HepG2 (cell line): ENCODE data around the gene SMIM1. TPM values are rescaled to one million over a fixed set of nuclear protein-coding genes. Genes with fewer than 3 reads are reported as not detected.

Experiments used
- ATAC-seq: fragments of 200-7000 bp; cut with Tn5 transposase; 3 replicates; pipeline ENCODE4 v1.9.1; 2020; ENCODE audit warnings: mild to moderate bottlenecking, moderate library complexity
- BruUV-seq: library from RNA; stranded (reverse); fragments of 400-500 nt; replicated peaks from 2 replicates; lab custom pipeline; 2021; lab: Mats Ljungman, UMichigan
- CTCF ChIA-PET: fragments of 300-600 bp; formaldehyde crosslinking; extraction: SDS; loops from one replicate; lab custom pipeline; 2021; ENCODE audit warnings: low total read pairs, inconsistent platforms, low intra/inter-chr PET ratio; lab: Yijun Ruan, JAX
- POLR2A ChIA-PET: fragments of 350-600 bp; sonication (Branson Sonifier 250); formaldehyde crosslinking; loops from one replicate; lab custom pipeline; 2020; ENCODE audit warnings: antibody characterized with exemption, inconsistent platforms; lab: Yijun Ruan, JAX
- DNase-seq: peaks from one replicate; pipeline ENCODE4 v3.0.0-alpha.2; 2015; ENCODE audit warnings: low spot score
- FAIRE-seq: peaks from 3 replicates; lab custom pipeline; 2011; peaks lifted over from hg19 to GRCh38; lab: Jason Lieb, UNC
- H2AFZ ChIP-seq: one replicate; pipeline ENCODE4 v1.6.1; 2011; ENCODE audit warnings: low read length, inconsistent platforms
- H3K27ac ChIP-seq: fragments of 300-600 bp; 3 replicates; pipeline ENCODE4 v1.8.0; 2011; ENCODE audit warnings: mixed run types, mild to moderate bottlenecking, mixed read lengths, low read length, inconsistent platforms; ENCODE audit not compliant: insufficient read depth; ENCODE audit errors: extremely low read length
- H3K27me3 ChIP-seq, 2 experiments: fragments of 200-600 bp in 1 of 2; 2 replicates in 1 of 2; 3 replicates in 1 of 2; pipeline versions ENCODE4 v1.6.0 to v1.8.0; 2011; ENCODE audit warnings: low read length in 2 of 2, mild to moderate bottlenecking in 2 of 2, moderate library complexity in 2 of 2, inconsistent platforms in 1 of 2; ENCODE audit not compliant: insufficient read depth in 2 of 2, control insufficient read depth in 1 of 2
- H3K36me3 ChIP-seq, 2 experiments: fragments of 200-600 bp in 1 of 2; replicated peaks in 1 of 2; 2 replicates in 1 of 2; 3 replicates in 1 of 2; pipeline versions ENCODE4 v1.5.1 to v1.8.0; 2011; ENCODE audit warnings: low read length in 2 of 2, inconsistent platforms in 1 of 2; ENCODE audit not compliant: insufficient read depth in 2 of 2, control insufficient read depth in 1 of 2
- H3K4me1 ChIP-seq: 2 replicates; pipeline ENCODE4 v1.5.1; 2012; ENCODE audit warnings: low read length, inconsistent platforms; ENCODE audit not compliant: insufficient read depth
- H3K4me2 ChIP-seq: 2 replicates; pipeline ENCODE4 v1.6.0; 2011; ENCODE audit warnings: low read depth, low read length, inconsistent platforms
- H3K4me3 ChIP-seq, 3 experiments: fragments of 200-600 bp in 1 of 3; sonication (generic), shearing (Covaris generic) in 1 of 3; replicated peaks in 1 of 3; 2 replicates each; pipeline ENCODE4 v1.5.1; 2011 to 2016; ENCODE audit warnings: low read length in 3 of 3, inconsistent platforms in 2 of 3, low read depth in 2 of 3, mild to moderate bottlenecking in 2 of 3, control low read depth in 1 of 3, mixed read lengths in 1 of 3; ENCODE audit not compliant: insufficient read depth in 1 of 3
- H3K79me2 ChIP-seq: one replicate; pipeline ENCODE4 v1.6.1; 2011; ENCODE audit warnings: low read length, inconsistent platforms; ENCODE audit not compliant: insufficient read depth
- H3K9ac ChIP-seq: 2 replicates; pipeline ENCODE4 v1.6.0; 2011; ENCODE audit warnings: mild to moderate bottlenecking, low read depth, low read length, inconsistent platforms; ENCODE audit not compliant: insufficient read depth
- H3K9me3 ChIP-seq: 2 replicates; pipeline ENCODE4 v1.5.1; 2012; ENCODE audit warnings: mild to moderate bottlenecking, low read length
- H4K20me1 ChIP-seq: 2 replicates; pipeline ENCODE4 v1.6.0; 2011; ENCODE audit warnings: inconsistent platforms, mild to moderate bottlenecking, low read length, moderate library complexity; ENCODE audit not compliant: insufficient read depth
- KDM6A ChIP-seq: IDR thresholded peaks from 2 replicates; pipeline ENCODE4 v1.6.1; 2016; ENCODE audit warnings: low read depth
- MTF1 ChIP-seq: sonication (generic); formaldehyde crosslinking; IDR thresholded peaks from 2 replicates; pipeline ENCODE4 v1.5.0; 2020; ENCODE audit warnings: missing genetic modification reagents
- SMAD9 ChIP-seq: sonication (generic); formaldehyde crosslinking; IDR thresholded peaks from 2 replicates; pipeline ENCODE4 v1.5.1; 2020; ENCODE audit warnings: mild to moderate bottlenecking, missing genetic modification reagents
- SRSF1 ChIP-seq: fragments of 200-400 bp; formaldehyde crosslinking; optimal IDR thresholded peaks from 2 replicates; pipeline ENCODE3; 2017; ENCODE audit warnings: mild to moderate bottlenecking, low read depth, low read length, moderate library complexity
- TCF12 ChIP-seq, 2 experiments: fragments of 450-650 bp in 1 of 2; sonication (generic) in 1 of 2; formaldehyde crosslinking in 1 of 2; IDR thresholded peaks; 2 replicates each; pipeline versions ENCODE4 v1.6.1 to v1.8.0; 2017 to 2022; ENCODE audit warnings: antibody characterized with exemption in 1 of 2, mild to moderate bottlenecking in 1 of 2, missing genetic modification reagents in 1 of 2, moderate library complexity in 1 of 2
- THYN1 ChIP-seq: sonication (generic); formaldehyde crosslinking; IDR thresholded peaks from 2 replicates; pipeline ENCODE4 v1.8.1; 2023; ENCODE audit warnings: low read depth, mild to moderate bottlenecking, moderate library complexity, missing genetic modification reagents, borderline replicate concordance
- WIZ ChIP-seq: sonication (generic); formaldehyde crosslinking; IDR thresholded peaks from 2 replicates; pipeline ENCODE4 v1.5.1; 2020; ENCODE audit warnings: mild to moderate bottlenecking, missing genetic modification reagents
- ZNF3 ChIP-seq: IDR thresholded peaks from 2 replicates; pipeline ENCODE4 v1.7.0; 2017; ENCODE audit warnings: inconsistent platforms
- ZNF34 ChIP-seq: sonication (generic); formaldehyde crosslinking; IDR thresholded peaks from 2 replicates; pipeline ENCODE4 v1.4.0; 2020; ENCODE audit warnings: mild to moderate bottlenecking, missing genetic modification reagents, borderline replicate concordance
- ZNF703 ChIP-seq: sonication (generic); formaldehyde crosslinking; IDR thresholded peaks from 2 replicates; pipeline ENCODE4 v1.5.1; 2020; ENCODE audit warnings: missing genetic modification reagents, mild to moderate bottlenecking, moderate library complexity, borderline replicate concordance
- ZSCAN29 ChIP-seq: sonication (generic); formaldehyde crosslinking; conservative IDR thresholded peaks from 2 replicates; pipeline ENCODE4 v1.4.0; 2020; ENCODE audit warnings: mild to moderate bottlenecking, missing genetic modification reagents
- WGBS: methylation state at CpG from one replicate; pipeline ENCODE4 v1.1.6; 2017; ENCODE audit warnings: low lambda C conversion rate; 5-methylcytosine and 5-hydroxymethylcytosine counted together
- in situ Hi-C: cut with HindIII; loops from 2 replicates; pipeline ENCODE4 v1.10.0; 2017; ENCODE audit warnings: low pct_unique_long_range_greater_than_20kb; ENCODE audit not compliant: extremely low pct_ligation_motif_present
- intact Hi-C: fragments of 100-400 bp; cut with micrococcal nuclease; formaldehyde crosslinking; loops from one replicate; pipeline ENCODE4 v1.10.0; 2022; ENCODE audit not compliant: unreplicated experiment
- polyA plus RNA-seq, 8 experiments: library from polyadenylated mRNA; depleted of rRNA in 3 of 8; stranded (reverse) in 7 of 8; unstranded in 1 of 8; fragments of >200 nt; fragmentation: Illumina TruSeq in 4 of 8; extraction: Trizol in 4 of 8; gene quantifications; 2 replicates each; pipeline versions ENCODE4 v1.2.1 to v1.2.3, GENCODE V29; 2011 to 2016; ENCODE audit warnings: low read depth in 4 of 8, missing spikeins in 1 of 8, mixed read lengths in 1 of 8; ENCODE audit not compliant: insufficient read depth in 1 of 8
- total RNA-seq, 5 experiments: library from RNA; depleted of rRNA; stranded (reverse); fragments of >200 nt; fragmentation: Illumina TruSeq; extraction: Trizol; gene quantifications; 2 replicates each; pipeline ENCODE4 v1.2.3, GENCODE V29; 2016; ENCODE audit warnings: low read depth in 1 of 5
- TF ChIP-seq, protein P1 (sequence below): sonication (generic); formaldehyde crosslinking; IDR thresholded peaks from 2 replicates; pipeline ENCODE4 v1.5.1; 2020; ENCODE audit warnings: missing genetic modification reagents, mild to moderate bottlenecking, borderline replicate concordance
- TF ChIP-seq, protein P2 (sequence below): sonication (generic); formaldehyde crosslinking; IDR thresholded peaks from 2 replicates; pipeline ENCODE4 v1.5.1; 2020; ENCODE audit warnings: mild to moderate bottlenecking, missing genetic modification reagents, moderate library complexity
- TF ChIP-seq, protein P3 (sequence below): sonication (generic); formaldehyde crosslinking; IDR thresholded peaks from 2 replicates; pipeline ENCODE4 v1.8.0; 2022; ENCODE audit warnings: missing genetic modification reagents, mild to moderate bottlenecking, borderline replicate concordance

The SMIM1 gene
- total and polyA plus RNA-seq, 2 of the 13 experiments (the other 11 are each of a cell fraction or from before 2014, with no cell fraction given) = 12.4 to 56.3 TPM

DNA sequence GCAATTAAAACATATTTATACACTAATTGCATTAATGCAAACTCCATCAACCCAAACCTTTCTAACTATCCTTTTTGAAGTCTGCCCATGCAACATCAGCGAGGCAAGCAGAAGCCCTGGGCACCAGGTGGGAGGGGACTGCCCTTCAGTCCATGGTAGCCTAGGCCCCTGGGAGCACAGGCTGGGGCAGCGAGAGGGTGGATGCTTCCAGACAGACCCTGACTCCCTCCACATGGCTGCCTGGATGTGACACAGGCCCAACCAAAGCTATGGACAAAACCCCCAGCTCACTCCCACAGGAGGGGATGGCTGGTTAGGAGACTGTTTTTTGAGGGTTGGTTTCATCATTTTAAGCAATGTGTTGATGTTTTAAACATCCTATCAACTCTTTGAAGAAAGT lies 41.5 kb downstream of the SMIM1 start:
- DNase-seq = no peak
- Histone ChIP-seq H3K27me3 (no peaks in the 10 kb centered on the region), H3K79me2 (no peaks in the 10 kb centered on the region), H3K4me3 (no peak overlapping the region), H2AFZ (no peak overlapping the region), H3K27ac (no peak overlapping the region), H3K9ac (no peak overlapping the region), H3K4me1 (peaks cover 22% of the 10 kb centered on the region), H3K4me2 (no peak overlapping the region), H3K9me3 (no peaks in the 10 kb centered on the region), H3K36me3 (peaks cover 1 to 4% of the 10 kb centered on the region in 2 experiments; a peak in 2 of 5 replicates), H4K20me1 (no peaks in the 10 kb centered on the region)
- in situ Hi-C loops = no loop called here
- POLR2A ChIA-PET = no interaction called here
- no peak for ATAC-seq
- no peak for FAIRE-seq
- WGBS = 95% methylated on average over 2 of the region's 2 CpGs
- CTCF ChIA-PET = no interaction called here
- intact Hi-C loops = no loop called here
- TF ChIP-seq ZNF3 (CRISPR knock-in tag) (no peak), SRSF1 (no peak), KDM6A (CRISPR knock-in tag) (no peak), MTF1 (CRISPR knock-in tag) (no peak)
- TF ChIP-seq, protein P1, sequence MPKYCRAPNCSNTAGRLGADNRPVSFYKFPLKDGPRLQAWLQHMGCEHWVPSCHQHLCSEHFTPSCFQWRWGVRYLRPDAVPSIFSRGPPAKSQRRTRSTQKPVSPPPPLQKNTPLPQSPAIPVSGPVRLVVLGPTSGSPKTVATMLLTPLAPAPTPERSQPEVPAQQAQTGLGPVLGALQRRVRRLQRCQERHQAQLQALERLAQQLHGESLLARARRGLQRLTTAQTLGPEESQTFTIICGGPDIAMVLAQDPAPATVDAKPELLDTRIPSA (CRISPR knock-in tag) = no peak
- TSS peak; percentile 53 for BruUV-seq

DNA sequence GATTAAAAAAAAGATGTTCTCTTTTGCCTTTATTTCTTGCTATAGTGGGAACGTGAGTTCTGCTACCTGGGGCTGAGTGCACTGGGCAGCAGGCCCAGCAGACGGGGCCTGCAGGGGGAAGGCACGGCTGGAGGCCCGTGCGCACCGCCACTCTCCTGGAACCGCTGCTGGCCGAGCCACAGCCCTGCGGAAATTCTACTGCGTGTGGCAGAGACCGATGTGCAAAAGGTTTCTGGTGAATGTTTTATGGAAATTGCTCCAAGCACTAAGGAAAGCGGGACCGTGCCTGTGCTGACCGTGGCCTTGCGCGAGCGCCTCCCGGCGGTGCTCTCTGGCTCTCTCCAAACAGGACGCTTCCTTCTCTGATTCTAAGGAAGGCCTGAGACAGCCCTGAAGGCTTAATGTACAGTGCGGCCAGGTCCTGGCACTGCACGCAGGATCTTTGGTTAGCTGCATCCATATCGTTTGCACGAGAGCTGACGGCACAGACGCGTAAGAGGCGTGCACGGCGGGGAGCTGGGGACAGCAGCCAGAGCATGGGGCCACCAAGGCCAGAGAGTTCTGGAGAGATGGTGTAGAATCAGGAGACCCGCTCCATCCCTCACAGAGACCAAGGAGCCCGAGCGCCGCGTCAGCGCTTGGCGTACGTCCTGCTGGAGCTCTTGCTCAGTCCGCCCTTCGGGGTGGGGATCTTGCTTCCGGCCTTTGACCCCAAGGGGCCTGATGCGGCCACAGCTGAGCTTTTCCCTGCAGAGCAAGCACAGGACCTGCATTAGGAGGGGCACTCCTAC lies 42.4 kb downstream of the SMIM1 start:
- no peak overlapping the region for H3K4me2 ChIP-seq
- intact Hi-C loops = no loop called here
- no peaks in the 10 kb centered on the region for H4K20me1 ChIP-seq
- no peaks in the 10 kb centered on the region for H3K27me3 ChIP-seq
- DNase-seq = no peak
- CTCF ChIA-PET = no interaction called here
- no peak overlapping the region for H3K9ac ChIP-seq
- H3K4me3 ChIP-seq = no peak overlapping the region
- no peak overlapping the region for H3K27ac ChIP-seq
- H2AFZ ChIP-seq = no peak overlapping the region
- FAIRE-seq = no peak
- no TSS peak for BruUV-seq
- POLR2A ChIA-PET = no interaction called here
- peaks cover 13% of the 10 kb centered on the region for H3K4me1 ChIP-seq
- H3K36me3 ChIP-seq = peaks cover 1 to 7% of the 10 kb centered on the region in 2 experiments; a peak in 2 of 5 replicates
- ATAC-seq = no peak
- no peaks in the 10 kb centered on the region for H3K79me2 ChIP-seq
- no peaks in the 10 kb centered on the region for H3K9me3 ChIP-seq
- WGBS = 92% methylated on average over 41 of the region's 42 CpGs
- in situ Hi-C loops = no loop called here
- TF ChIP-seq, protein P2, sequence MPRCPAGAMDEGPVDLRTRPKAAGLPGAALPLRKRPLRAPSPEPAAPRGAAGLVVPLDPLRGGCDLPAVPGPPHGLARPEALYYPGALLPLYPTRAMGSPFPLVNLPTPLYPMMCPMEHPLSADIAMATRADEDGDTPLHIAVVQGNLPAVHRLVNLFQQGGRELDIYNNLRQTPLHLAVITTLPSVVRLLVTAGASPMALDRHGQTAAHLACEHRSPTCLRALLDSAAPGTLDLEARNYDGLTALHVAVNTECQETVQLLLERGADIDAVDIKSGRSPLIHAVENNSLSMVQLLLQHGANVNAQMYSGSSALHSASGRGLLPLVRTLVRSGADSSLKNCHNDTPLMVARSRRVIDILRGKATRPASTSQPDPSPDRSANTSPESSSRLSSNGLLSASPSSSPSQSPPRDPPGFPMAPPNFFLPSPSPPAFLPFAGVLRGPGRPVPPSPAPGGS (CRISPR knock-in tag) = no peak
- TF ChIP-seq WIZ (no peak), ZNF34 (CRISPR knock-in tag) (no peak), ZNF703 (CRISPR knock-in tag) (no peak), THYN1 (CRISPR knock-in tag) (no peak), SMAD9 (no peak), ZSCAN29 (CRISPR knock-in tag) (no peak), TCF12 (IDR thresholded peaks at IDR 0.05) (no peak), TCF12 (CRISPR knock-in tag; IDR thresholded peaks at IDR 0.05) (no peak)
- TF ChIP-seq, protein P3, sequence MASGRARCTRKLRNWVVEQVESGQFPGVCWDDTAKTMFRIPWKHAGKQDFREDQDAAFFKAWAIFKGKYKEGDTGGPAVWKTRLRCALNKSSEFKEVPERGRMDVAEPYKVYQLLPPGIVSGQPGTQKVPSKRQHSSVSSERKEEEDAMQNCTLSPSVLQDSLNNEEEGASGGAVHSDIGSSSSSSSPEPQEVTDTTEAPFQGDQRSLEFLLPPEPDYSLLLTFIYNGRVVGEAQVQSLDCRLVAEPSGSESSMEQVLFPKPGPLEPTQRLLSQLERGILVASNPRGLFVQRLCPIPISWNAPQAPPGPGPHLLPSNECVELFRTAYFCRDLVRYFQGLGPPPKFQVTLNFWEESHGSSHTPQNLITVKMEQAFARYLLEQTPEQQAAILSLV (CRISPR knock-in tag) = no peak
